ENCODE results near the gene ETV6. TPM values are rescaled to one million over a fixed set of nuclear protein-coding genes. Genes with fewer than 3 reads are reported as not detected.

Gene ETV6
- total RNA-seq, 1 experiment from 2014 or later = 14.1 TPM

DNA sequence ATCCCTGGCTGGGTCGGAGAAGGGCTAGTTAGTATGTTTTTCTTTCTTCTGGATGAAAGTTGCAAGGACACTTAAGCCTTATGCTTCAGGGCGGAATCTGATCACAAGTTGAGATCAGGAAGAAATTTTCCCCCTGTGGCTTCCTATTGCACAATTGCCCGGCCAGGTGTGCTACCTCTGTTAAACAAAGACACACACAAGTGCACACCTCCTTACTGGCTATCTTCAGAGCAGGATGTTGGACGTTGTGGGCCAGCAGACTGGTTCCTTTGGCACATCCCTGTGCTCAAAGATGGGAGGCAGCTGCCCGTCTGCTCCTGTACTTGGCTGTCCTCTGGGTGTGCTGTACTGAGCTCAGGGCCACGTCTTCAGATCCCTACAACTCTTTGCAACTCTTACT is 19.1 kb downstream of the ETV6 start:
- H3K27ac ChIP-seq (ENCODE audit: low read depth, low read length) = no peak overlapping the region
- no peaks in the 10 kb centered on the region for H3K79me2 ChIP-seq (ENCODE audit: insufficient read depth, low read length)
- DNase-seq (ENCODE audit: low read depth, low spot score) = no peak
- H4K20me1 ChIP-seq (ENCODE audit: insufficient read depth) = no peaks in the 10 kb centered on the region
- H3K9ac ChIP-seq (ENCODE audit: low read length) = no peak overlapping the region
- POLR2A ChIA-PET = no interaction called here
- no TSS peak for BruUV-seq (replicated peaks)
- no peak overlapping the region for H3K4me3 ChIP-seq (replicated peaks in 1 of 2; ENCODE audit: low read depth in 1 of 2, low read length in 2 of 2)
- RAD21 ChIA-PET (ENCODE audit: low non-redundant PET in 1 of 2, low total read pairs in 2 of 2, uncharacterized antibody in 2 of 2, unreplicated experiment in 2 of 2) = no interaction called here
- no peaks in the 10 kb centered on the region for H3K9me3 ChIP-seq (ENCODE audit: control insufficient read depth in 1 of 2, insufficient read depth in 1 of 2, low read depth in 1 of 2, low read length in 2 of 2)
- H3K27me3 ChIP-seq (ENCODE audit: insufficient read depth, low read length) = no peaks in the 10 kb centered on the region
- no peaks in the 10 kb centered on the region for H3K4me1 ChIP-seq (ENCODE audit: control insufficient read depth in 1 of 2, insufficient read depth in 2 of 2, low read length in 2 of 2)
- TF ChIP-seq RAD21 (IDR thresholded peaks at IDR 0.05; ENCODE audit: low read depth) (no peak), JUND (IDR thresholded peaks at IDR 0.05) (no peak), CBX3 (IDR thresholded peaks at IDR 0.05; ENCODE audit: low read depth) (no peak), TCF7L2 (IDR thresholded peaks at IDR 0.05; ENCODE audit: borderline replicate concordance, extremely low read depth, insufficient read depth, insufficient read length) (no peak), POLR2AphosphoS5 (IDR thresholded peaks at IDR 0.05; ENCODE audit: low read depth, low read length) (no peak), CEBPB (IDR thresholded peaks at IDR 0.05; ENCODE audit: low read depth) (no peak)
- TF ChIP-seq, protein P1, sequence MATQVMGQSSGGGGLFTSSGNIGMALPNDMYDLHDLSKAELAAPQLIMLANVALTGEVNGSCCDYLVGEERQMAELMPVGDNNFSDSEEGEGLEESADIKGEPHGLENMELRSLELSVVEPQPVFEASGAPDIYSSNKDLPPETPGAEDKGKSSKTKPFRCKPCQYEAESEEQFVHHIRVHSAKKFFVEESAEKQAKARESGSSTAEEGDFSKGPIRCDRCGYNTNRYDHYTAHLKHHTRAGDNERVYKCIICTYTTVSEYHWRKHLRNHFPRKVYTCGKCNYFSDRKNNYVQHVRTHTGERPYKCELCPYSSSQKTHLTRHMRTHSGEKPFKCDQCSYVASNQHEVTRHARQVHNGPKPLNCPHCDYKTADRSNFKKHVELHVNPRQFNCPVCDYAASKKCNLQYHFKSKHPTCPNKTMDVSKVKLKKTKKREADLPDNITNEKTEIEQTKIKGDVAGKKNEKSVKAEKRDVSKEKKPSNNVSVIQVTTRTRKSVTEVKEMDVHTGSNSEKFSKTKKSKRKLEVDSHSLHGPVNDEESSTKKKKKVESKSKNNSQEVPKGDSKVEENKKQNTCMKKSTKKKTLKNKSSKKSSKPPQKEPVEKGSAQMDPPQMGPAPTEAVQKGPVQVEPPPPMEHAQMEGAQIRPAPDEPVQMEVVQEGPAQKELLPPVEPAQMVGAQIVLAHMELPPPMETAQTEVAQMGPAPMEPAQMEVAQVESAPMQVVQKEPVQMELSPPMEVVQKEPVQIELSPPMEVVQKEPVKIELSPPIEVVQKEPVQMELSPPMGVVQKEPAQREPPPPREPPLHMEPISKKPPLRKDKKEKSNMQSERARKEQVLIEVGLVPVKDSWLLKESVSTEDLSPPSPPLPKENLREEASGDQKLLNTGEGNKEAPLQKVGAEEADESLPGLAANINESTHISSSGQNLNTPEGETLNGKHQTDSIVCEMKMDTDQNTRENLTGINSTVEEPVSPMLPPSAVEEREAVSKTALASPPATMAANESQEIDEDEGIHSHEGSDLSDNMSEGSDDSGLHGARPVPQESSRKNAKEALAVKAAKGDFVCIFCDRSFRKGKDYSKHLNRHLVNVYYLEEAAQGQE (IDR thresholded peaks at IDR 0.05; ENCODE audit: low read depth) = no peak
- TF ChIP-seq, protein P2, sequence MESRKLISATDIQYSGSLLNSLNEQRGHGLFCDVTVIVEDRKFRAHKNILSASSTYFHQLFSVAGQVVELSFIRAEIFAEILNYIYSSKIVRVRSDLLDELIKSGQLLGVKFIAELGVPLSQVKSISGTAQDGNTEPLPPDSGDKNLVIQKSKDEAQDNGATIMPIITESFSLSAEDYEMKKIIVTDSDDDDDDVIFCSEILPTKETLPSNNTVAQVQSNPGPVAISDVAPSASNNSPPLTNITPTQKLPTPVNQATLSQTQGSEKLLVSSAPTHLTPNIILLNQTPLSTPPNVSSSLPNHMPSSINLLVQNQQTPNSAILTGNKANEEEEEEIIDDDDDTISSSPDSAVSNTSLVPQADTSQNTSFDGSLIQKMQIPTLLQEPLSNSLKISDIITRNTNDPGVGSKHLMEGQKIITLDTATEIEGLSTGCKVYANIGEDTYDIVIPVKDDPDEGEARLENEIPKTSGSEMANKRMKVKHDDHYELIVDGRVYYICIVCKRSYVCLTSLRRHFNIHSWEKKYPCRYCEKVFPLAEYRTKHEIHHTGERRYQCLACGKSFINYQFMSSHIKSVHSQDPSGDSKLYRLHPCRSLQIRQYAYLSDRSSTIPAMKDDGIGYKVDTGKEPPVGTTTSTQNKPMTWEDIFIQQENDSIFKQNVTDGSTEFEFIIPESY (IDR thresholded peaks at IDR 0.05; ENCODE audit: extremely low read depth, insufficient replicate concordance, low read length) = no peak
- no peaks in the 10 kb centered on the region for H3K36me3 ChIP-seq (ENCODE audit: control insufficient read depth in 1 of 2, insufficient read depth in 2 of 2, low read length in 2 of 2)
- no peak overlapping the region for H2AFZ ChIP-seq (ENCODE audit: low read depth, low read length, poor library complexity, severe bottlenecking)
- no peak overlapping the region for H3K4me2 ChIP-seq (ENCODE audit: low read length)
- no peak for ATAC-seq
- intact Hi-C loops (cut with micrococcal nuclease) = no loop called here
- CTCF ChIA-PET = no interaction called here
- H3K9me2 ChIP-seq (ENCODE audit: insufficient read depth) = no peaks in the 10 kb centered on the region
